DND-41 (cell line): ENCODE measurements around the gene PLSCR1.

ENCODE experiments used
- CTCF ChIP-seq: IDR thresholded peaks from 2 replicates; pipeline ENCODE4 v1.5.1; 2012; ENCODE audit warnings: borderline replicate concordance, low read length, moderate library complexity, mild to moderate bottlenecking; ENCODE audit not compliant: poor library complexity, severe bottlenecking; ENCODE audit errors: extremely low read depth
- EZH2 ChIP-seq: IDR thresholded peaks from 3 replicates; pipeline ENCODE4 v1.6.1; 2012; ENCODE audit warnings: borderline replicate concordance, low read depth, mild to moderate bottlenecking, moderate library complexity, low read length, inconsistent platforms; ENCODE audit not compliant: severe bottlenecking

GRCh38 chr3:146496726-146497125, 47.7 kb downstream of the PLSCR1 start:
- TF ChIP-seq CTCF (no peak), EZH2 (no peak)
